Measurements from ENCODE around the gene GPR107. TPM values are rescaled to one million over a fixed set of nuclear protein-coding genes. Genes with fewer than 3 reads are reported as not detected.
A peak's percentile ranks its signal among the peaks of the same experiment; 100 is the strongest.
"Not testable (repeated sequence)": the region's sequence is repeated elsewhere in the genome, so short reads cannot be mapped to it uniquely, and the experiment has no call there.

GPR107 gene
- polyA plus RNA-seq: 10 to 100 TPM in 2 of 4 donors, 1 to 10 TPM in 2; 2.7 to 37.1 (median 12.8) TPM
- long read RNA-seq, donor 1, full-length matches to known transcripts: 3 of 10 reads
- long read RNA-seq, donor 1, partial matches to known transcripts: 7 of 10 reads
- long read RNA-seq, donor 1, other reads (novel, unspliced or antisense): 0 of 10 reads
- long read RNA-seq, donor 2, partial matches to known transcripts: 11 of 11 reads
- long read RNA-seq, donor 2, other reads (novel, unspliced or antisense): 0 of 11 reads
- long read RNA-seq, donor 3: 0 reads
- long read RNA-seq, donor 4: 0 reads
- long read RNA-seq, donor 5: 0 reads
- long read RNA-seq, donor 6, full-length matches to known transcripts: 1 of 1 reads
- long read RNA-seq, donor 6, partial matches to known transcripts: 0 of 1 reads
- long read RNA-seq, donor 6, other reads (novel, unspliced or antisense): 0 of 1 reads
- long read RNA-seq, donor 7: 0 reads
- long read RNA-seq, donor 8: 0 reads
- long read RNA-seq, donor 9: 0 reads
- long read RNA-seq, donor 10, full-length matches to known transcripts: 4 of 12 reads
- long read RNA-seq, donor 10, partial matches to known transcripts: 8 of 12 reads
- long read RNA-seq, donor 10, other reads (novel, unspliced or antisense): 0 of 12 reads

- peak within 1 kb of the TSS; percentile 62 to 89 (median 85) for H3K27ac ChIP-seq (ENCODE audit: low read depth in 1 of 3, low read length in 2 of 3)
- no peak for FAIRE-seq
- peaks cover 0 to 6% (median 5%) of the 10 kb centered on the region in 3 donors for H3K4me1 ChIP-seq (ENCODE audit: control insufficient read depth in 3 of 3, insufficient read depth in 2 of 3, low read depth in 1 of 3, low read length in 2 of 3)
- DNase-seq: peak; percentile 77 to 90
- no peaks in the 10 kb centered on the region for H3K9me3 ChIP-seq (ENCODE audit: control insufficient read depth in 2 of 2, insufficient read depth in 1 of 2, low read depth in 1 of 2, low read length in 1 of 2)
- 1% methylated on average over 54 to 64 of the region's 64 CpGs for WGBS, 3 donors
- H3K4me3 ChIP-seq (ENCODE audit: low read depth in 1 of 3, low read length in 3 of 3): peak within 1 kb of the TSS; percentile 66 to 96 (median 90)
- H3K27me3 ChIP-seq (ENCODE audit: control insufficient read depth in 3 of 3, insufficient read depth in 3 of 3, low read length in 3 of 3): no peaks in the 10 kb centered on the region
- peaks cover 0 to 3% (median 0%) of the 10 kb centered on the region in 3 donors for H3K36me3 ChIP-seq (ENCODE audit: control insufficient read depth in 3 of 3, insufficient read depth in 2 of 3, low read depth in 1 of 3, low read length in 3 of 3)
These were observed at the start of gene GPR107 for GRCh38 chr9:130053504-130054324. TSS of gene GPR107 (plus strand) at chr9:130053906. CDS start at chr9:130053933, 27 bp downstream.

- Histone ChIP-seq H3K27me3 (ENCODE audit: control insufficient read depth in 3 of 3, insufficient read depth in 3 of 3, low read length in 3 of 3) (no peaks in the 10 kb centered on the region), H3K27ac (ENCODE audit: low read depth in 1 of 3, low read length in 2 of 3) (no peak overlapping the region), H3K36me3 (ENCODE audit: control insufficient read depth in 3 of 3, insufficient read depth in 2 of 3, low read depth in 1 of 3, low read length in 3 of 3) (no peaks in the 10 kb centered on the region), H3K9me3 (ENCODE audit: control insufficient read depth in 2 of 2, insufficient read depth in 1 of 2, low read depth in 1 of 2, low read length in 1 of 2) (no peaks in the 10 kb centered on the region), H3K4me1 (ENCODE audit: control insufficient read depth in 3 of 3, insufficient read depth in 2 of 3, low read depth in 1 of 3, low read length in 2 of 3) (no peaks in the 10 kb centered on the region), H3K4me3 (ENCODE audit: low read depth in 1 of 3, low read length in 3 of 3) (no peak overlapping the region)
- DNase-seq (no peak), FAIRE-seq (no peak)
- WGBS, 3 donors: 35 to 82% (median 68%) methylated on average over 8 of the region's 8 CpGs
These were observed 49.7 kb upstream of the GPR107 start for GRCh38 chr9:130003943-130004552.

- not testable (repeated sequence) for H3K9me3 ChIP-seq (ENCODE audit: control insufficient read depth in 2 of 2, insufficient read depth in 1 of 2, low read depth in 1 of 2, low read length in 1 of 2); DNase-seq; FAIRE-seq; H3K4me1 ChIP-seq (ENCODE audit: control insufficient read depth in 3 of 3, insufficient read depth in 2 of 3, low read depth in 1 of 3, low read length in 2 of 3); H3K36me3 ChIP-seq (ENCODE audit: control insufficient read depth in 3 of 3, insufficient read depth in 2 of 3, low read depth in 1 of 3, low read length in 3 of 3); H3K27me3 ChIP-seq (ENCODE audit: control insufficient read depth in 3 of 3, insufficient read depth in 3 of 3, low read length in 3 of 3); H3K4me3 ChIP-seq (ENCODE audit: low read depth in 1 of 3, low read length in 3 of 3)
- 88 to 98% (median 90%) methylated on average over 6 of the region's 6 CpGs for WGBS, 3 donors
- H3K27ac ChIP-seq (ENCODE audit: low read depth in 1 of 3, low read length in 2 of 3): peak overlapping the region in 2 of 3 donors; percentile 32 to 89
These were observed 46.8 kb upstream of the GPR107 start for GRCh38 chr9:130006952-130007351.

- Histone ChIP-seq H3K27ac (ENCODE audit: low read depth in 1 of 3, low read length in 2 of 3) (peak overlapping the region in 1 of 3 donors; percentile 90), H3K4me1 (ENCODE audit: control insufficient read depth in 3 of 3, insufficient read depth in 2 of 3, low read depth in 1 of 3, low read length in 2 of 3) (no peaks in the 10 kb centered on the region)
- no peak for FAIRE-seq
These were observed 45.2 kb upstream of the GPR107 start for GRCh38 chr9:130008538-130008937.

GRCh38 chr9:130009546-130009945, 44.2 kb upstream of the GPR107 start:
- H3K9me3 ChIP-seq (ENCODE audit: control insufficient read depth in 2 of 2, insufficient read depth in 1 of 2, low read depth in 1 of 2, low read length in 1 of 2); H3K36me3 ChIP-seq (ENCODE audit: control insufficient read depth in 3 of 3, insufficient read depth in 2 of 3, low read depth in 1 of 3, low read length in 3 of 3); H3K27me3 ChIP-seq (ENCODE audit: control insufficient read depth in 3 of 3, insufficient read depth in 3 of 3, low read length in 3 of 3); H3K4me3 ChIP-seq (ENCODE audit: low read depth in 1 of 3, low read length in 3 of 3); H3K4me1 ChIP-seq (ENCODE audit: control insufficient read depth in 3 of 3, insufficient read depth in 2 of 3, low read depth in 1 of 3, low read length in 2 of 3); FAIRE-seq; DNase-seq: not testable (repeated sequence)
- WGBS, 3 donors: 90 to 96% (median 91%) methylated on average over 10 of the region's 10 CpGs
- peak overlapping the region in 1 of 3 donors; percentile 16 for H3K27ac ChIP-seq (ENCODE audit: low read depth in 1 of 3, low read length in 2 of 3)

More at GRCh38 chr9:130008538-130008937, 45.2 kb upstream of the GPR107 start:
- WGBS, 3 donors: 30 to 50% (median 34%) methylated on average over 5 of the region's 5 CpGs
- no peaks in the 10 kb centered on the region for H3K27me3 ChIP-seq (ENCODE audit: control insufficient read depth in 3 of 3, insufficient read depth in 3 of 3, low read length in 3 of 3)
- H3K4me3 ChIP-seq (ENCODE audit: low read depth in 1 of 3, low read length in 3 of 3): no peak overlapping the region
- DNase-seq: no peak
- H3K36me3 ChIP-seq (ENCODE audit: control insufficient read depth in 3 of 3, insufficient read depth in 2 of 3, low read depth in 1 of 3, low read length in 3 of 3): no peaks in the 10 kb centered on the region
- H3K9me3 ChIP-seq (ENCODE audit: control insufficient read depth in 2 of 2, insufficient read depth in 1 of 2, low read depth in 1 of 2, low read length in 1 of 2): peaks cover 0 to 3% of the 10 kb centered on the region in 2 donors

GRCh38 chr9:130010151-130010988, 43.3 kb upstream of the GPR107 start:
- FAIRE-seq (no peak), DNase-seq (no peak)
- peaks cover 0 to 3% of the 10 kb centered on the region in 2 donors for H3K9me3 ChIP-seq (ENCODE audit: control insufficient read depth in 2 of 2, insufficient read depth in 1 of 2, low read depth in 1 of 2, low read length in 1 of 2)
- H3K36me3 ChIP-seq (ENCODE audit: control insufficient read depth in 3 of 3, insufficient read depth in 2 of 3, low read depth in 1 of 3, low read length in 3 of 3): no peaks in the 10 kb centered on the region
- H3K27me3 ChIP-seq (ENCODE audit: control insufficient read depth in 3 of 3, insufficient read depth in 3 of 3, low read length in 3 of 3): no peaks in the 10 kb centered on the region
- H3K4me3 ChIP-seq (ENCODE audit: low read depth in 1 of 3, low read length in 3 of 3): no peak overlapping the region
- WGBS, 3 donors: 61 to 80% (median 80%) methylated on average over 5 of the region's 5 CpGs
- H3K27ac ChIP-seq (ENCODE audit: low read depth in 1 of 3, low read length in 2 of 3): peak overlapping the region in 1 of 3 donors; percentile 86
- H3K4me1 ChIP-seq (ENCODE audit: control insufficient read depth in 3 of 3, insufficient read depth in 2 of 3, low read depth in 1 of 3, low read length in 2 of 3): no peaks in the 10 kb centered on the region

GRCh38 chr9:130013326-130013725, 40.4 kb upstream of the GPR107 start:
- no peaks in the 10 kb centered on the region for H3K36me3 ChIP-seq (ENCODE audit: control insufficient read depth in 3 of 3, insufficient read depth in 2 of 3, low read depth in 1 of 3, low read length in 3 of 3)
- H3K4me3 ChIP-seq (ENCODE audit: low read depth in 1 of 3, low read length in 3 of 3): no peak overlapping the region
- WGBS, 3 donors: 67 to 71% (median 68%) methylated on average over 2 of the region's 2 CpGs
- H3K9me3 ChIP-seq (ENCODE audit: control insufficient read depth in 2 of 2, insufficient read depth in 1 of 2, low read depth in 1 of 2, low read length in 1 of 2): peaks cover 0 to 9% of the 10 kb centered on the region in 2 donors
- DNase-seq (no peak), FAIRE-seq (no peak)
- no peaks in the 10 kb centered on the region for H3K27me3 ChIP-seq (ENCODE audit: control insufficient read depth in 3 of 3, insufficient read depth in 3 of 3, low read length in 3 of 3)
- H3K4me1 ChIP-seq (ENCODE audit: control insufficient read depth in 3 of 3, insufficient read depth in 2 of 3, low read depth in 1 of 3, low read length in 2 of 3): no peaks in the 10 kb centered on the region
- H3K27ac ChIP-seq (ENCODE audit: low read depth in 1 of 3, low read length in 2 of 3): no peak overlapping the region
